Psoas muscle (tissue), 8 donors: ENCODE results near the gene POLE4. TPM values are rescaled to one million over a fixed set of nuclear protein-coding genes. Genes with fewer than 3 reads are reported as not detected.

Experiments
- ATAC-seq, 4 donors: fragments of 200-7000 bp; cut with Tn5 transposase; one replicate each; pipeline ENCODE4 v1.9.1; 2020; ENCODE audit warnings: moderate library complexity in 3 of 4, mild to moderate bottlenecking in 2 of 4
- DNase-seq, 2 donors: peaks; one replicate each; pipeline ENCODE4 v3.0.0-alpha.2; 2020
- H3K27ac ChIP-seq: fragments of 200-600 bp; one replicate; pipeline ENCODE4 v1.8.0; 2022
- H3K27me3 ChIP-seq, 3 donors: fragments of 200-600 bp in 1 of 3; one replicate each; pipeline versions ENCODE4 v1.6.1 to v1.8.0; 2013 to 2022; ENCODE audit warnings: low read length in 2 of 3, mild to moderate bottlenecking in 2 of 3, moderate library complexity in 1 of 3; ENCODE audit not compliant: insufficient read depth in 3 of 3
- H3K36me3 ChIP-seq, 2 donors: fragments of 200-600 bp in 1 of 2; one replicate each; pipeline versions ENCODE4 v1.6.1 to v1.8.0; 2013 to 2022; ENCODE audit warnings: low read depth in 1 of 2, mild to moderate bottlenecking in 1 of 2, moderate library complexity in 1 of 2; ENCODE audit not compliant: insufficient read depth in 1 of 2
- H3K4me1 ChIP-seq: fragments of 200-600 bp; one replicate; pipeline ENCODE4 v1.8.0; 2022
- H3K4me3 ChIP-seq: fragments of 200-600 bp; one replicate; pipeline ENCODE4 v1.8.0; 2022; ENCODE audit warnings: mild to moderate bottlenecking
- H3K9me3 ChIP-seq: fragments of 200-600 bp; one replicate; pipeline ENCODE4 v1.8.0; 2022
- WGBS, 3 donors: extraction: QIAGEN DNeasy Blood & Tissue Kit; methylation state at CpG; one replicate each; pipeline versions ENCODE4 v1.1.6 to v1.1.7; 2013; 5-methylcytosine and 5-hydroxymethylcytosine counted together
- intact Hi-C, 2 donors: fragments of 100-400 bp; cut with DNase I; formaldehyde crosslinking; loops; one replicate each; pipeline versions ENCODE4 v1.11.0 to v1.14.2; 2022
- polyA plus RNA-seq, 3 donors: library from polyadenylated mRNA; stranded (reverse); fragments of 200-250 nt; gene quantifications; one replicate each; pipeline ENCODE4 v1.2.3, GENCODE V29; 2013
- total RNA-seq, 4 donors: library from RNA; stranded (reverse); fragmentation: NEBNext Ultra II Directional in 2 of 4; extraction: Animal tissue kit (Norgen Biotek cat#: 25700) in 2 of 4; gene quantifications; one replicate each; pipeline versions ENCODE4 v1.2.1 to v1.2.4, GENCODE V29; 2021 to 2023
- TF ChIP-seq, protein P1 (sequence below): fragments of 200-600 bp; IDR thresholded peaks from one replicate; pipeline ENCODE4 v1.8.0; 2022; ENCODE audit warnings: antibody characterized with exemption
- donor health status: healthy with polysubstance abuse.
- donor health status: DM: no; HTN: no; CAD: no; lungs with moderate emphysema.
- donor health status: Bipolar disorder and iron deficiency.
- donor health status: healthy.
- donor health status: DM: yes; HTN: yes; CAD: no.
- donor health status: DM: no; HTN: no; CAD: no.
- donor health status: DM: no; HTN: no; CAD: no.
- donor health status: DM: yes; HTN: yes; CAD: no.

POLE4 gene
- total and polyA plus RNA-seq, 7 donors = 53.4 to 106 (median 77.7) TPM

DNA sequence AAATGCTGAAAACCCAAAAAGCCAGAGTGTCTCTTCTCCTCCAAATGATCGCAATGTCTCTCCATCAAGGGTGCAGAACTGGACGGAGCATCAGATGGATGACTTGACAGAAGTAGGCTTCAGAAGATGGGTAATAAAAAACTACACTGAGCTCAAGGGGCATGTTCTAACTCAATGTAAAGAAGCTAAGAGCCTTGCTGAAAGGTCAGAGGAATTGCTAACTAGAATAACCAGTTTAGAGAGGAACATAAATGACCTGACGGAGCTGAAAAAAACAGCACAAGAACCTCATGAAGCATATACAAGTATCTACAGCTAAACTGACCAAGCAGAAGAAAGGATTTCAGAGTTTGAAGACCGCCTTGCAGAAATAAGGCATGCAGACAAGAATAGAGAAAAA lies 9.7 kb upstream of the POLE4 start:
- TF ChIP-seq, protein P1, sequence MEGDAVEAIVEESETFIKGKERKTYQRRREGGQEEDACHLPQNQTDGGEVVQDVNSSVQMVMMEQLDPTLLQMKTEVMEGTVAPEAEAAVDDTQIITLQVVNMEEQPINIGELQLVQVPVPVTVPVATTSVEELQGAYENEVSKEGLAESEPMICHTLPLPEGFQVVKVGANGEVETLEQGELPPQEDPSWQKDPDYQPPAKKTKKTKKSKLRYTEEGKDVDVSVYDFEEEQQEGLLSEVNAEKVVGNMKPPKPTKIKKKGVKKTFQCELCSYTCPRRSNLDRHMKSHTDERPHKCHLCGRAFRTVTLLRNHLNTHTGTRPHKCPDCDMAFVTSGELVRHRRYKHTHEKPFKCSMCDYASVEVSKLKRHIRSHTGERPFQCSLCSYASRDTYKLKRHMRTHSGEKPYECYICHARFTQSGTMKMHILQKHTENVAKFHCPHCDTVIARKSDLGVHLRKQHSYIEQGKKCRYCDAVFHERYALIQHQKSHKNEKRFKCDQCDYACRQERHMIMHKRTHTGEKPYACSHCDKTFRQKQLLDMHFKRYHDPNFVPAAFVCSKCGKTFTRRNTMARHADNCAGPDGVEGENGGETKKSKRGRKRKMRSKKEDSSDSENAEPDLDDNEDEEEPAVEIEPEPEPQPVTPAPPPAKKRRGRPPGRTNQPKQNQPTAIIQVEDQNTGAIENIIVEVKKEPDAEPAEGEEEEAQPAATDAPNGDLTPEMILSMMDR = no peak
- intact Hi-C loops = no loop called here
- no peaks in the 10 kb centered on the region for H3K9me3 ChIP-seq
- no peak overlapping the region for H3K4me3 ChIP-seq
- no peaks in the 10 kb centered on the region for H3K36me3 ChIP-seq
- DNase-seq = no peak
- no peaks in the 10 kb centered on the region for H3K4me1 ChIP-seq
- no peak overlapping the region for H3K27ac ChIP-seq
- WGBS, 3 donors = 82 to 98% (median 84%) methylated on average over 4 of the region's 4 CpGs
- ATAC-seq = no peak
- H3K27me3 ChIP-seq = peaks cover 0 to 3% (median 0%) of the 10 kb centered on the region in 3 donors

DNA sequence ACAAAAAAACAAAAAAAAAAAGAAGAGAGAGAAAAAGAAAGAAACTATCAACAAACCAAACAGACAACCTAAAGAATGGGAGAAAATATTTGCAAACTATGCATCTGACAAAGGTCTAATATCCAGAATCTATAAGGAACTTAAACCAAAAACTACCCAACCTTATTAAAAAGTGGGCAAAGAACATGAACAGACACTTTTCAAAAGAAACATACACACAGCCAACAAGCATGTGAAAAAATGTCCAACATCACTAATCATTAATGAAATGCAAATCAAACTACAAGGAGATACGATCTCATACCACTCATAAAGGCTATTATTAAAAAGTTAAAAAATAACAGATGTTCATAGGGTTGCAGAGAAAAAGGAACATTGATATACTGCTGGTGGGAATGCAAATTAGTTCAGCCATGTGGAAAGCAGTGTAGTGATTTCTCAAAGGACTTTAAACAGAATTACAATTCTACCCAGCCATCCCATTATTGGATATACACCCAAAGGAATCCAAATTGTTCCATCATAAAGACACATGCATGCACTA lies 7.2 kb upstream of the POLE4 start:
- no peak overlapping the region for H3K4me3 ChIP-seq
- ATAC-seq (no peak), DNase-seq (no peak)
- intact Hi-C loops = loop anchor here in 1 of 2 donors (10.0 kb wide), 1 partner anchor 764 kb away; the partner anchor contains the start of gene GCFC2
- no peaks in the 10 kb centered on the region for H3K36me3 ChIP-seq
- H3K27me3 ChIP-seq = peaks cover 0 to 3% (median 0%) of the 10 kb centered on the region in 3 donors
- WGBS, 3 donors = 56 to 97% (median 83%) methylated on average over 1 of the region's 1 CpG
- TF ChIP-seq, protein P1 = no peak
- H3K27ac ChIP-seq = no peak overlapping the region
- H3K4me1 ChIP-seq = no peaks in the 10 kb centered on the region
- H3K9me3 ChIP-seq = no peaks in the 10 kb centered on the region

DNA sequence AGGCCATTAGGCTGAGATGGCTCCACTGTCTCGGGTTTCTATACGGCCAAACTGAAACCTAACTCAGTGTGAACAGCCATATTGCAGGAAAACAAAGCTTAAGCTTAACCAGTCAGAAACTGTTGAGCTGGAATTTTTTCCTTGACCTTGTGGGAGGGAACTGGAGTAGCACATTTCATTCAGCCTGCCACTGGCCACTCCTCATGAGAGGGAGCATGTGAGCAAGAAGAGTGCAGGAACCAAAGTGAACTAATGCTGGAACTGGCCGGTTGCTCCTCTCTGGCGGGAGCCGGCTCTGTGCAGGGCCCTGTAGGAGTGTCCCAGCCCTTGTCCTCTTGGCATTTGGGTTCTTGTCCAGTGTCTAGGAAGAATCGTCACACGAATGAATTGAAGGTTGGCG lies 5.9 kb upstream of the POLE4 start:
- ATAC-seq (no peak), DNase-seq (no peak)
- H3K27ac ChIP-seq = no peak overlapping the region
- H3K9me3 ChIP-seq = no peaks in the 10 kb centered on the region
- H3K36me3 ChIP-seq = no peaks in the 10 kb centered on the region
- 93 to 96% (median 94%) methylated on average over 8 of the region's 8 CpGs for WGBS, 3 donors
- intact Hi-C loops = loop anchor here in 1 of 2 donors (10.0 kb wide), 1 partner anchor 762 kb away; the partner anchor contains the start of gene GCFC2
- H3K4me3 ChIP-seq = no peak overlapping the region
- no peaks in the 10 kb centered on the region for H3K4me1 ChIP-seq
- peaks cover 0 to 3% (median 0%) of the 10 kb centered on the region in 3 donors for H3K27me3 ChIP-seq
- TF ChIP-seq, protein P1 = no peak

DNA sequence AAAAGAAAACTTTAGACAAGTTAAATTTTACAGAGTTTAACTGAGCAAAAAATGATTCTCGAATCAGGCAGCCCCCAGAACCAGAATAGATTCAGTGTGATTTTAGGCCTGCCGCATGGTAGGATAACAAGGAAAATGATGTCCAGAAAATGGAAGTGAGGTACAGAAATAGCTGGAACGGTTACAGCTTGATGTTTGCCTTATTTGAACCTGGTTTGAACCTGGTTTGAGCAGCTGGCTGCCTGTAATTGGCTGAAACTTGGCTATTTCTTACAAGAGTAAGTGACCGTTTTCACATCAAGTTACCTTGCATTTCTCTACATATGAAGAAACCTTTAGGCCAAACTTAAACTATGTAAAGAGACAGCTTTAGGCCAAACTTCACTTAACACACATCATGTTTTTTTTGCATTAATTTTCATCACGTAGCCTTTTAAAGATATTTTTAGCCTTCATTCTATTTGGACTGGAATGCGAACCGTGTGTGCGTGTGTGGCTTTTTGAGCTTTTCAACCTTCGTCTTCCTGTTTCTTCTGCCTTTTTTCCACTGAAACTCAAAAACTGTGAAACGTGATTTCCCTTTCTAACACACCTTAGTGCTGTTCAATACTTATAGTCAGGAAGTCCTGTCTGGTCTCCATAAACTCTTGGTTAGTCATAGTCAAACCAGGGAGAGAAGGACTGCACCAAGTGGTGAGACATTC lies 4.5 kb upstream of the POLE4 start:
- TF ChIP-seq, protein P1 = no peak
- 79 to 91% (median 83%) methylated on average over 10 of the region's 10 CpGs for WGBS, 3 donors
- H3K27me3 ChIP-seq = no peaks in the 10 kb centered on the region
- intact Hi-C loops = loop anchor here in 1 of 2 donors (10.0 kb wide), 1 partner anchor 761 kb away; the partner anchor contains the start of gene GCFC2
- H3K36me3 ChIP-seq = no peaks in the 10 kb centered on the region
- ATAC-seq (no peak), DNase-seq (no peak)
- no peak overlapping the region for H3K27ac ChIP-seq
- no peaks in the 10 kb centered on the region for H3K9me3 ChIP-seq
- peaks cover 4% of the 10 kb centered on the region for H3K4me1 ChIP-seq
- H3K4me3 ChIP-seq = no peak overlapping the region
